GM12874 (cell line): ENCODE measurements around the gene UNKL.

Experiments used
- TF ChIP-seq, protein P1 (sequence below): IDR thresholded peaks from 2 replicates; pipeline ENCODE4 v1.5.1; 2011; ENCODE audit warnings: low read depth, mild to moderate bottlenecking, control low read depth, low read length, moderate library complexity; ENCODE audit not compliant: insufficient read depth

UNKL gene

DNA sequence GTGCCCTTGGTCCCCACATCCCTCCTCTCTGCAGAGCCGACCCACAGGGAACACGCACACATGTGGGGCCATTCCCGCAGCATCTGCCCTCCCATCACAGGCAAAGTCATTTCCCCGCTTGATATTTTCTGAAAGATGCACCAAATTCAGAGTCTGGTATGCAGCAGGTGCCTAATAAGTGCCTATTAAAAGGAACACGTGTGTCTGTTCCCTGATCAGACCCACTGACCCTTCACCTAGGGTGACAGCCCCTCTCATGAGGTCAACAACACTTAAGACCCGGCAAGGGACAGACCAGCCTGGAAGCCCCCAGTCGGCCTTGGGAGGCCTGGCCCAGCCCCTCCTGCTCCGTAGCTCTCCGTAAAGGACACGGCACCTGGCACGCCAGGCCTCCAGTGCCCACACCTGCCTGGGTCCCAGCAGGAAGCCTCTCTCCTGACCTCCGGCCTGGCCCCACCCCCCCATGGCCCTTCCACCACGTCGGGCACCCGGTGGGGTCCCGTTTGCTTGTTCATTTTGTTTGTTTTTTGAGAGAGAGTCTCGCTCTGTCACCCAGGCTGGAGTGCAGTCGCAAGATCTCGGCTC lies 20.0 kb downstream of the UNKL start:
- TF ChIP-seq, protein P1, sequence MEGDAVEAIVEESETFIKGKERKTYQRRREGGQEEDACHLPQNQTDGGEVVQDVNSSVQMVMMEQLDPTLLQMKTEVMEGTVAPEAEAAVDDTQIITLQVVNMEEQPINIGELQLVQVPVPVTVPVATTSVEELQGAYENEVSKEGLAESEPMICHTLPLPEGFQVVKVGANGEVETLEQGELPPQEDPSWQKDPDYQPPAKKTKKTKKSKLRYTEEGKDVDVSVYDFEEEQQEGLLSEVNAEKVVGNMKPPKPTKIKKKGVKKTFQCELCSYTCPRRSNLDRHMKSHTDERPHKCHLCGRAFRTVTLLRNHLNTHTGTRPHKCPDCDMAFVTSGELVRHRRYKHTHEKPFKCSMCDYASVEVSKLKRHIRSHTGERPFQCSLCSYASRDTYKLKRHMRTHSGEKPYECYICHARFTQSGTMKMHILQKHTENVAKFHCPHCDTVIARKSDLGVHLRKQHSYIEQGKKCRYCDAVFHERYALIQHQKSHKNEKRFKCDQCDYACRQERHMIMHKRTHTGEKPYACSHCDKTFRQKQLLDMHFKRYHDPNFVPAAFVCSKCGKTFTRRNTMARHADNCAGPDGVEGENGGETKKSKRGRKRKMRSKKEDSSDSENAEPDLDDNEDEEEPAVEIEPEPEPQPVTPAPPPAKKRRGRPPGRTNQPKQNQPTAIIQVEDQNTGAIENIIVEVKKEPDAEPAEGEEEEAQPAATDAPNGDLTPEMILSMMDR = no peak

DNA sequence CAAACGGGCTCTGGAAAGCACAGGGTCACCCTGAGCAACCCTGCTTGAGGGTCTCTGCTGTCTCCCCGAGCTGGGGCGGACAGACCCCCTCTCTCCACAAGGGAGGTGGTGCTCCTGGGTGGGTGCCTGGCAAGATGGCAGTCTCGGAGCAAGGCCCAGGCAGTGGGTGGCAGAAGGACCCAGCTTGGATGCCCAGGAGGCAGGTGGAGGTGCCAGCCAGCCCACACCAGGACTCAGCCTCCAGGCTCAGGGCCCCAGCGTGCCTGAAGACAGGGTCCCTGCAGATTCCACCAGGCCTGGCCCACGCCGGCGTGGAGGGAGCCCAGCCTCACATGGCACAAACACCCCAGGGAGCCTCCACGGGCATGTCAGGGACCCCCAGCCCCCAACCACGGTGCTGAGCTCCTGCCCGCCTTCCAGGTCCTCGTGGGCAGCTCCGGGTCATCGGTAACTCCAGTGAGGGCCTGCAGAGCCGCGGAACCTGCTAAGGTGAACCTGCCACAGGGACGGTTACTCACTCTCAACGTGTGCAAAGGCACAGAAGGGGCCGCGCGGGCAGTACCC lies 20.8 kb downstream of the UNKL start:
- TF ChIP-seq, protein P1 = no peak

DNA sequence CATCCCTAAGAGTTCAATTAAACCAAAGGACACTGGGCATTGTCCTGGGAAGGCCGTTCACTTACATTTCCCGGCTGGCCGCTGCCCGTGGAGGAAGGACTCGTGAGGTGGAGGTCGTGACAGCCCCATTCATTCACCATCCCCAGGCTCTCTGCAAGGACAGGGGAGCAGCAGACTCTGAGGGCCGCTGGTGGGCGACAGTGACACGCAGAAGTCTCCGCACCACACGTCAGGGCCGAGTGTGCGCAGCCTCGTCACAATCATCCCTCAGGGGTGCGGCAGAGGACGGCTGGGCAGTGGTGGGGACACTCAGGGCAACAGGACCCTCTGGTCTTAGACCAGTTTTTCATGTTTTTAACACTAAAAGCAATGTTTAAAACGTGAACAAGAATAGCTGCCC lies 21.7 kb downstream of the UNKL start:
- TF ChIP-seq, protein P1 = no peak

DNA sequence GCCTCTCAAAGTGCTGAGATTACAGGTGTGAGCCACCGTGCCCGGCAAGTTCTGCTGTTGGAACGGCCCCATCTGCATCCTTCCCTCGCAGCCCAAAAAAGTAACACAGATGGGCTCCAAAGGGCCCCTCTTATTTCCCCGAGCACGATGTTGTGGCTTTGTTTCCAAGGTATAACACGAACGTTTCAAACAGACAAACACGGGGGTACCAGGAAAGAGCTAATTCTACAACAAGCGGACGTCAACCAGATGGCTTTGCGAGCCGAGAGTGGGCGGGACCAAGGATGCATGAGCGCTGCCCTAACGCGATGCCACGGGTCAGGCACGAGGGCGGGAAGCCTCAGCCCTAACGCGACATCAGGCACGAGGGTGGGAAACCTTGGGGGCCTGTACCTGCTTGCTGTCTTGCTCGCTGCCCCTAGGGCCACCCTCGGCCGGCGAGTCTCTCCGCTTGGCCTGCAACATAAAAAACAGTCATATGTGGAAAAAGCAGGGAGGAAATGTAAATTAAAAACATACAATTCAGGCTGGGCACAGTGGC lies 24.2 kb downstream of the UNKL start:
- TF ChIP-seq, protein P1 = no peak

DNA sequence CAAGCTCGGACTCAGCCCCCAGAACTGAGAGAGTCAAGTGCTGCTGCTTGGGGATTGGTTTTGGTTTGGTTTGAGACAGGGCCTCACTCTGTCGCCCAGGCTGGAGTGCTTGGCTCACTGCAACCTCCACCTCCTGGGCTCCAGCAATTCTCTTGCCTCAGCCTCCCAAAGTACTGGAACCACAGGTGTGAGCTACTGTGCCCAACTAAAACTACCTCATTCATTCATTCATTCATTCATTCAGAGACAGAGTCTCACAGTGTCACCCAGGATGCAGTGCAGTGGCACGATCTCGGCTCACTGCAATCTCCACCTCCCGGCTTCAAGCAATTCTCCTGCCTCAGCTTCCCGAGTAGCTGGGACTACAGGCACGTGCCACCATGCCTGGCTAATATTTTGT lies 24.7 kb downstream of the UNKL start:
- TF ChIP-seq, protein P1 = no peak

DNA sequence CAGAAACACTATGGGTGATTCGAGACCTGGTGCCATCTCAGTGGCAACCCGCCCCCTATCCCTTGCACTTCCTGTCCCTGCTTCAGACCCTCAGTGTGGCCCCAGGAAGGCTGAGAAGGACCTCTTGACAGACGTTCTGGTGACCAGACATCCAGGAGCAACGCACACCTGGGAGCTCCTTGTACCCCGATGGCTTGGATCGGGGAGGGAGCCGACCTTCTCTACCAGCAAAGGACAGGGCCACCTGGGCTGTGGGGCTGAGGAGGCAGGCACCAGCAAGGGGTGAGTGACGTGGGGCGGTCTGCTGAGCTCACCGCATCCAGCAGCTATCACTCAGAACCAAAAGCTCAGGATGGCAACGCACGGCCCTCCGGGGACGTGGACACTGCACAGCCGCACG lies 27.2 kb downstream of the UNKL start:
- TF ChIP-seq, protein P1 = no peak

DNA sequence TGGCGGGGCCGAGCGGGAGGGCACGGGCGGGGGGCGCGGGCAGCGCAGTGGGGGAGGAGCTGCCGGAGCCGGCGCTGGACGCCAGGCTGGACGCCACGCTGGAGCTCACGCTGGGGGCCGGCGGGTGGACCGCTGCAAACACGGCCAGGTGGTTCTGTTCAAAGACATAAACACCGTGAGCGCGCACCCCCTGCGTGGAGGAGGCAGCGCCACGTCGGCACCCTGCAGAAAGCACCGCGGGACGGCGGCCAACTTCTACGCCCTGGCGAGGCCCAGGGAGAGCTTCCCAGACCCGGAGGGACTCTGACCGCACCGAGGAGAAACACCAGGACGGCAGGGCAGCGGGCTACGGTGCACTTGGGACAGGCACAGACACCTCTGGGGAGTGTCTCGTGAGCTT lies 29.3 kb downstream of the UNKL start:
- TF ChIP-seq, protein P1 = no peak
